GM12873 (cell line): Measurements from ENCODE around the gene CEP95.

ENCODE experiments used
- TF ChIP-seq, protein P1 (sequence below): IDR thresholded peaks from 2 replicates; pipeline ENCODE4 v1.5.1; 2012; ENCODE audit warnings: low read depth, mild to moderate bottlenecking, moderate library complexity, low read length, control low read depth; ENCODE audit not compliant: insufficient read depth; ENCODE audit errors: missing control alignments

CEP95 gene

DNA sequence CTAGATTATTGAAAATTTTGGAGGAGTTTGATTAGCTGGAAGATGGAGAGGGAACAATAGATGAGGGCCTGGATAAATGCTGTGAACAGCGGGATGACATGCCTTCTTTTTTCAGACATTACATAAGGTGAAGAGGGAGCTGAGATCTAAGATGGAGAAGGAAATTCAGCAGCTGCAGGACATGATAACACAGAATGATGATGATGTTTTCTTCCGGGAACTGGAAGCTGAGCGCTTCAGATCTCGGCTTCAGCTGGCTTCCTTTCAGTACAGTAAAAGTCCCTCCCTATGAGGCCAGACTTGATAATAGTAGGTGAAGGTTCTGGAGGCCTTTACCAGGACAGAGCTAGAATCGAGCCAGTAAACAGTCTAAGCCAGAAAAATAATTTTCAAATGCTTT is 30.7 kb downstream of the CEP95 start:
- TF ChIP-seq, protein P1, sequence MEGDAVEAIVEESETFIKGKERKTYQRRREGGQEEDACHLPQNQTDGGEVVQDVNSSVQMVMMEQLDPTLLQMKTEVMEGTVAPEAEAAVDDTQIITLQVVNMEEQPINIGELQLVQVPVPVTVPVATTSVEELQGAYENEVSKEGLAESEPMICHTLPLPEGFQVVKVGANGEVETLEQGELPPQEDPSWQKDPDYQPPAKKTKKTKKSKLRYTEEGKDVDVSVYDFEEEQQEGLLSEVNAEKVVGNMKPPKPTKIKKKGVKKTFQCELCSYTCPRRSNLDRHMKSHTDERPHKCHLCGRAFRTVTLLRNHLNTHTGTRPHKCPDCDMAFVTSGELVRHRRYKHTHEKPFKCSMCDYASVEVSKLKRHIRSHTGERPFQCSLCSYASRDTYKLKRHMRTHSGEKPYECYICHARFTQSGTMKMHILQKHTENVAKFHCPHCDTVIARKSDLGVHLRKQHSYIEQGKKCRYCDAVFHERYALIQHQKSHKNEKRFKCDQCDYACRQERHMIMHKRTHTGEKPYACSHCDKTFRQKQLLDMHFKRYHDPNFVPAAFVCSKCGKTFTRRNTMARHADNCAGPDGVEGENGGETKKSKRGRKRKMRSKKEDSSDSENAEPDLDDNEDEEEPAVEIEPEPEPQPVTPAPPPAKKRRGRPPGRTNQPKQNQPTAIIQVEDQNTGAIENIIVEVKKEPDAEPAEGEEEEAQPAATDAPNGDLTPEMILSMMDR: no peak

DNA sequence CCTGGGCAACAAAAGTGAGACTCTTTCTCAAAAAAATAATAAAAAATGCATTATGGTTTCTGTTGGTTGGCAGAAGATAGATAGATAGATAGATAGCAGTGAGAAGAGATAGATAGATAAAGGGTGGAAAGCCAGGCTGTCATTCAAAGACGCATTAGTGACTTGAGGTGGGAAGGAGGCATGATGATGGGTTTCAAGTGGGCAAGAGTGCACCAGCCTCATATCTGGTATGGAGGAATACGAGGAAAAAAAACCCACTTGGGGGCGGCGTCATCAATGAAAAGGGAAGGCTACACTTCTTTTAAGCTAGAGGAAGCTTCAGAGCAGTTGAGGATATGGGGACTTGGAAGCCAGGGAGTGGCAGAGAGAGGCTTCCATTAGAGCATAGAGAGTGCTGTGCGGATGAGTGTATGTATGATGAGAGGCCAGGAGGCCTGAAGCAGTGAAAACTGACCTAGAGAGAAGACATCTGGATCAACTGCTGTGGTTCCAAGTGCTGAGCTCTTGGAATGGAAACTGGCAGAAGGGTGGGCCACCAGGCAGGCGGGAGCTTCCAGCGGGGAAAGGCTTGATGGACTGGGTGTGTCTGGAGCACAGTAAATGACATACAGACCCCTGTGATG is 31.8 kb downstream of the CEP95 start:
- TF ChIP-seq, protein P1: no peak

DNA sequence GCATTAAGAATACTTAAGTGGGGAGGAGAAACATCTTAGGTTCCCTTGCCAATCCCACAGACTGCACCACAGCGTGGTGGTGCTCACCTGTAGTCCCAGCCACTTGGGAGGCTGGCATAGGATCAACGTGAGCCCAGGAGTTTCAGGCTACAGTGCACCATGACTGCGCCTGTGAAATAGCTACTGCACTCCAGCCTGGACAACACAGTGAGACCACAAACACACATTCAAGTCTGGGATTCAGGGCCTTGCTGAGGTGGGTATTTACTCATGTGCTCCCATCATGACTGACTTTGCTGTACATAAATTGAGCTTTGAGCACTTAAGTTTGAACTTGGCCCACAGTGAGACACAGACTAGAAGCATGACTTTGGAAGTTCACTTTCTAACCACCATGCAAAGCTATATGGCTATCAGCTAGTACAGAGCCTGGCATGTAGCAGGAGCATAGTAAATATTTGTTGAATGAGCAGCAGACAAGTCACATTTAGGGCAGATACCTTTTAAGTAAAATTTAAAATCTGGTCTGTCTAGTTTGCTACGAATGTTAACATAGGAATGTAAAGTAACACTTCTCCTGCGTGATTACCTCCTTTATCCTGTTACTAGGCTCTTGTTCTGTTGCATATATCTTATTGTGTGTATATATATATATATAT is 33.5 kb downstream of the CEP95 start:
- TF ChIP-seq, protein P1: no peak

DNA sequence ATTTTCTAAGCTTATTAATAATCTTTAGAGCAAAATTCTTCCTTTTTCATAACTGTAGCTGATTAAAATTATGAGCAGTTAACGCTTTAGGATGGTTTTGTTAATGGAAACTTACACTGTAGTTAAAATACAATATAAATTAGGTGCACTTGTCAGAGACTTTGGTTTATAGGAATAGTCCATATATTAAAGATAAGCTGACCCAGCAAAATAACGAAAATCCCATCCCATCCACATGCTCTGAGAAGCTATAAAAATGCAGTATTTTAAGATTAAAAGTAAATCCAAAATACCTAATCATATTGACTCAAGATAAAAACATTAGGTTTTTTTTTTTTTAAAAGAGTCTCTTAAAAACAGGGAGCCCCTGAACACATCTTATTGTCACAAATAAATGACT is 38.0 kb downstream of the CEP95 start:
- TF ChIP-seq, protein P1: no peak

DNA sequence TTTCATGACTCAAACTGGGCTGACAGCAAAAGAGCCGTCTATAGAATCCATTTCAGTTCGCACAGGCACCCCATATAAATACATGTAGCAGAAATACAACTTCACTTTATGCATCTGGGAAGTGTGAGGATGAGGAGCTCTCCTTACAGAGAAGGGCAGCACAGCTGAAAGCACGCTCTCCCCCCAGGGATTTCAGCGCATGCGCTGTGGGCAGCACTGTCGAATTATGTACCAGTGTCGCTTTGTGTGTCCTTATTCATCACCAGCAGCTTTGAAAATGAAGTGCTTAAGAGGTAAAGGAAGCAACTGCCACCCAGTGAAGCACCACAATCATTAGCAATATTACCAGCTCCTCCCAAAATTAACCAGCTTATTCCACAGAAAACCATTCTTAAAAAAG is 39.9 kb downstream of the CEP95 start:
- TF ChIP-seq, protein P1: no peak

DNA sequence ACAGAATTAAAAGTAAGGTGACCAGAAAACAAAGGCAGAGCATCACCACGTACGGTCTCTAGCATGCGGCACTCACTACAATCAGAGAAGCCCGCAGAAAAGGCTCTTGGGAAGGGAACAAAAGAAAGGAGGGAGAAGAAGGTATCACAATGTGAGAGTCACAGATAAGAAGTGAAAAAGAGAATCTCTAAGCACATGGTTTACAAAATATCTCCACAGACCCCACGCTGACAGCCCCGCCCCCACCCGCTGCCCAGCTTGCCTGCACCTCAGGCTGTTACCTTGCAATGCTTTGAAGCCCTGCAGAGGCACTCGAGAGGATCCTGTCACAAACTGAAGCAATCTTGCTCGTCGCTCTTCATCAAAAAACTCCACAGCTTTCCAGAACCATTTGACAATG is 40.5 kb downstream of the CEP95 start:
- TF ChIP-seq, protein P1: no peak

DNA sequence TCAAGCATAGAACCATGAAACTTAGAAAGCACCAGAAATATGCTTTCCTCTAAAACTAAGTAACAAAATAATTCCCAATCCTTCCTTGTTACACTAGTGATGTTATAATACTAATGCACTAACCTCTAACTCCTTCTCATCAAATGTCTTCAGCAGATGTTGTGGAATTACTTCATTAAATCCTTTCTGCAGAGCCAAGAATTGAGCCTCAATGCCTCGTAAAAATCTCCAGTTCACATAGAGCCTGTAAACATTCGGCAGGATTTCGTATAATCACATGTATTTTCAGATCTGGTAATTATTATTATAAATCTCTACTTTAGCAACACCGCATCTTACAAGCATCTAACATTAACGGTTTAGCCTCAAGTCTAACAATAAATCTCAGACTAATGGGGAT is 44.7 kb downstream of the CEP95 start:
- TF ChIP-seq, protein P1: no peak
